ENCODE measurements around the gene PCNX3. TPM values are rescaled to one million over a fixed set of nuclear protein-coding genes. Genes with fewer than 3 reads are reported as not detected.

PCNX3 gene
- total RNA-seq, 2 donors from 2014 or later: 21.8 to 56.7 TPM

- DNase-seq (peak; percentile 50 to 82 (median 74)), ATAC-seq (peak; percentile 75)
- Histone ChIP-seq H3K9me3 (no peaks in the 10 kb centered on the region), H3K36me3 (replicated peaks in 1 of 2; ENCODE audit: insufficient read depth in 1 of 2, low read depth in 2 of 2) (peaks cover 18 to 19% of the 10 kb centered on the region in 2 donors), H3K27ac (peak overlapping the region in 1 of 4 donors; percentile 49), H3K27me3 (no peaks in the 10 kb centered on the region), H3K4me1 (peaks cover 25% of the 10 kb centered on the region), H3K4me3 (no peak overlapping the region)
- WGBS, 2 donors: 67 to 82% methylated on average over 35 to 36 of the region's 67 CpGs
- intact Hi-C loops (cut with DNase I): no loop called here
- no peak for TF ChIP-seq CTCF (IDR thresholded peaks at IDR 0.05)
- TF ChIP-seq POLR2A (IDR thresholded peaks at IDR 0.05): peak in 1 of 3 donors; percentile 11
Measured at GRCh38 chr11:65606876-65607613, 8.5 kb upstream of the PCNX3 start.

- peak overlapping the region in 1 of 4 donors; percentile 49 for H3K27ac ChIP-seq
- H3K4me1 ChIP-seq: peaks cover 33% of the 10 kb centered on the region
- H3K4me3 ChIP-seq: no peak overlapping the region
- TF ChIP-seq POLR2A (IDR thresholded peaks at IDR 0.05) (no peak), CTCF (IDR thresholded peaks at IDR 0.05) (no peak)
- intact Hi-C loops (cut with DNase I): no loop called here
- no peaks in the 10 kb centered on the region for H3K9me3 ChIP-seq
- DNase-seq (no peak), ATAC-seq (no peak)
- WGBS, 2 donors: 86 to 94% methylated on average over 34 to 37 of the region's 37 CpGs
- peaks cover 18 to 19% of the 10 kb centered on the region in 2 donors for H3K36me3 ChIP-seq (replicated peaks in 1 of 2; ENCODE audit: insufficient read depth in 1 of 2, low read depth in 2 of 2)
- H3K27me3 ChIP-seq: no peaks in the 10 kb centered on the region
Measured at GRCh38 chr11:65607614-65608426, 7.8 kb upstream of the PCNX3 start.

GRCh38 chr11:65609229-65609628 lies 6.3 kb upstream of the PCNX3 start:
- Histone ChIP-seq H3K9me3 (no peaks in the 10 kb centered on the region), H3K27me3 (no peaks in the 10 kb centered on the region), H3K4me1 (peaks cover 39% of the 10 kb centered on the region), H3K36me3 (replicated peaks in 1 of 2; ENCODE audit: insufficient read depth in 1 of 2, low read depth in 2 of 2) (peaks cover 15 to 18% of the 10 kb centered on the region in 2 donors), H3K27ac (no peak overlapping the region), H3K4me3 (no peak overlapping the region)
- WGBS, 2 donors: 65 to 68% methylated on average over 3 of the region's 3 CpGs
- intact Hi-C loops (cut with DNase I): no loop called here
- ATAC-seq (no peak), DNase-seq (no peak)
- no peak for TF ChIP-seq POLR2A (IDR thresholded peaks at IDR 0.05)
- TF ChIP-seq CTCF (IDR thresholded peaks at IDR 0.05): no peak

- ATAC-seq: no peak
- 85 to 86% methylated on average over 4 to 5 of the region's 5 CpGs for WGBS, 2 donors
- DNase-seq: no peak
- Histone ChIP-seq H3K9me3 (no peaks in the 10 kb centered on the region), H3K4me1 (peaks cover 39% of the 10 kb centered on the region), H3K36me3 (replicated peaks in 1 of 2; ENCODE audit: insufficient read depth in 1 of 2, low read depth in 2 of 2) (peaks cover 11 to 14% of the 10 kb centered on the region in 2 donors), H3K27ac (no peak overlapping the region), H3K27me3 (no peaks in the 10 kb centered on the region), H3K4me3 (no peak overlapping the region)
- no peak for TF ChIP-seq POLR2A (IDR thresholded peaks at IDR 0.05)
- TF ChIP-seq CTCF (IDR thresholded peaks at IDR 0.05): no peak
- intact Hi-C loops (cut with DNase I): no loop called here
Measured at GRCh38 chr11:65609665-65610064, 5.9 kb upstream of the PCNX3 start.

Data from body of pancreas (tissue), 4 donors.